Muscle layer of colon (tissue), 2 donors: ENCODE measurements around the gene MAGI1.

Experiments used
- H3K27ac ChIP-seq: one replicate; pipeline ENCODE4 v1.7.0; 2013; ENCODE audit warnings: low read depth, mild to moderate bottlenecking, low read length, moderate library complexity
- H3K27me3 ChIP-seq, 2 donors: one replicate each; pipeline ENCODE4 v1.7.0; 2013; ENCODE audit warnings: low read length in 2 of 2, mild to moderate bottlenecking in 2 of 2; ENCODE audit not compliant: insufficient read depth in 2 of 2, control insufficient read depth in 1 of 2
- H3K36me3 ChIP-seq: one replicate; pipeline ENCODE4 v1.7.0; 2013; ENCODE audit warnings: mild to moderate bottlenecking, low read length; ENCODE audit not compliant: insufficient read depth
- H3K4me1 ChIP-seq: one replicate; pipeline ENCODE4 v1.7.0; 2013; ENCODE audit warnings: mild to moderate bottlenecking, low read length; ENCODE audit not compliant: insufficient read depth
- H3K4me3 ChIP-seq, 2 donors: one replicate each; pipeline ENCODE4 v1.7.0; 2013; ENCODE audit warnings: low read length in 2 of 2, low read depth in 1 of 2, mild to moderate bottlenecking in 1 of 2, moderate library complexity in 1 of 2
- H3K9ac ChIP-seq: one replicate; pipeline ENCODE4 v1.7.0; 2013; ENCODE audit warnings: low read length
- H3K9me3 ChIP-seq: one replicate; pipeline ENCODE4 v1.7.0; 2013; ENCODE audit warnings: mild to moderate bottlenecking, low read length
- donor health status: abdominal sarcoma.
- donor health status: Adenocarcinoma of cecum.

The MAGI1 gene

DNA sequence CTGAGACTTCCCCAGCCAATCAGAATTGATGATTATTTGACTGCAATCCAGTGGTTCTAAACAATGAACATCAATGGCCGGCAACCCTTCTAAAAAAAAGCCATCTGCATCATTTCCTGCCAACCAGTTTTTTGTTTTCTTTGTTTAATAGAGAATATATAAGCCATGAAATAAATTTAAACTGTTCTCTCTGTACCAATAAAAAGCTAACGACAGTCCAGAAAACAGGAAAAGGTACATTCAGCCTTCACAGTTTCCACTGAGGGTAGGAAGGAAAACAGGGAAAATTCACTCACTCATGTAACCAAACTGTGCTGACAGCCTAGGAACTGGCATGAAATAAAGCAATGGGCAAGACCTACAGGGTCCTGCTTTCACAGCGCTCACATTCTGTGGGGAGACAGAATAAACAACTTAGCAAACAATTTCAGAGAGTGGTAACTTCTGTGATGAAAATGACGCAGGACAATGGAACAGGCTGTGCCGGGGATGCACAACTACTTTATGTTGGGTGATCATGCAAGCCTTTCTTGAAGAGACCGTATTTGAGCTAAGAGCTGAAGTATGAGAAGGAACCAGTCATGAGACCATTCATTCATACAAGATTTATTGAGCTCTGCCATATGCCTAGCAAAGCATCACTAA is 630.1 kb downstream of the MAGI1 start:
- Histone ChIP-seq H3K27me3 (no peaks in the 10 kb centered on the region), H3K27ac (peak overlapping the region; percentile 57), H3K9me3 (no peaks in the 10 kb centered on the region), H3K4me3 (no peak overlapping the region), H3K9ac (no peak overlapping the region), H3K36me3 (no peaks in the 10 kb centered on the region), H3K4me1 (peaks cover 54% of the 10 kb centered on the region)

- no peaks in the 10 kb centered on the region for H3K27me3 ChIP-seq
- no peak overlapping the region for H3K27ac ChIP-seq
- no peaks in the 10 kb centered on the region for H3K9me3 ChIP-seq
- no peak overlapping the region for H3K9ac ChIP-seq
- H3K4me3 ChIP-seq, result no peak overlapping the region
- H3K4me1 ChIP-seq, result peaks cover 42% of the 10 kb centered on the region
- H3K36me3 ChIP-seq, result no peaks in the 10 kb centered on the region
Measured at GRCh38 chr3:65406470-65406869, 632.2 kb downstream of the MAGI1 start.

- Histone ChIP-seq H3K9ac (no peak overlapping the region), H3K4me1 (peaks cover 16% of the 10 kb centered on the region), H3K9me3 (no peaks in the 10 kb centered on the region), H3K4me3 (no peak overlapping the region), H3K27ac (peak overlapping the region; percentile 67), H3K27me3 (no peaks in the 10 kb centered on the region), H3K36me3 (no peaks in the 10 kb centered on the region)
Measured at GRCh38 chr3:65402597-65402996, 636.1 kb downstream of the MAGI1 start.

DNA sequence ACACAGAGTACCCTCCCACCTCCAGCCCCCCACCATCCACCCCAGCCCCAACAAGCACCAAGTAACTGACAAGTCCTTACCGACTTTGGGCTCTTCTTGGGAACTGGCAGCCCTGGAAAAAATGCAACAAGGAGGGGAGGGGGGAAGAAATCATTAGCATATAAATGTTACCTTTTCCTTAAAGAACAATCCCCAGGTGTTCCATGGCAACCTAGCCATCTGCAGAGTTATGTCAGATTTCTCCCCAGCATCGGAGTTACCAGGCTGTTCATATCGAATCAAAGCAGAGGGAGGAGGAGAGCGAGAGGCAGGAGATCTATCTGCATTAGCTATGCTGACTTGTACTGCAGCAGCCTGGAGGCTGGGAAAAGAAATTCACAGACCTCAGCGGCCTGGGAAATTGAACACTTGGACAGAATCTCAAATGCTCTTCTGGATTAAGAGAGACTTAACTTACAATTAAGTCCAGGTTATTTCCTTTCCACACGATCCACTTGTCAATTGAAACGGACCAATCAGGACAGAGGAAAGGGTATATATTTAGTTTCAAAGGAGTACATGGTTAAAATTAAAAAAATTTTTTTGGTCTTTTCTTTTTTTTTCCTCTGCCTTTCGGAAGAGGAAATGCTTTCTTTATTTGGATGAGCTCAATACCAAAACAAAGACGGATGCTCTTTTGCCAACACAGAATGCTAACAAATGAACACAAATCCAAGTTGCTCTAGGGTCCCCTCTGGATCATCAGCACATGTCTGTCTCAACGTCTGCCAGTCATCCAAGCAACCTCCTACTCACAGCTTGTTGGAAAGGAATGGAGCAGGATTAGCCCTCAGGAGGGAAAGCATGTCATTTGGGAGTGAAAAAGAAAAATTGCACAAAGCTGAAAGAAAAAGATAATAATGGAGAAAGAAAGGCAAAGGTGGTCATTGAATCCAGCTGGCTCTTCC is 637.1 kb downstream of the MAGI1 start:
- no peak overlapping the region for H3K4me3 ChIP-seq
- H3K36me3 ChIP-seq, result no peaks in the 10 kb centered on the region
- peak overlapping the region; percentile 67 for H3K27ac ChIP-seq
- H3K9me3 ChIP-seq, result no peaks in the 10 kb centered on the region
- peaks cover 19% of the 10 kb centered on the region for H3K4me1 ChIP-seq
- no peaks in the 10 kb centered on the region for H3K27me3 ChIP-seq
- H3K9ac ChIP-seq, result no peak overlapping the region

- Histone ChIP-seq H3K27ac (peak overlapping the region; percentile 73), H3K9me3 (no peaks in the 10 kb centered on the region), H3K36me3 (no peaks in the 10 kb centered on the region), H3K4me3 (peak overlapping the region in 1 of 2 donors; percentile 7), H3K9ac (no peak overlapping the region), H3K4me1 (peaks cover 22% of the 10 kb centered on the region), H3K27me3 (no peaks in the 10 kb centered on the region)
Measured at GRCh38 chr3:65400899-65401298, 637.8 kb downstream of the MAGI1 start.

DNA sequence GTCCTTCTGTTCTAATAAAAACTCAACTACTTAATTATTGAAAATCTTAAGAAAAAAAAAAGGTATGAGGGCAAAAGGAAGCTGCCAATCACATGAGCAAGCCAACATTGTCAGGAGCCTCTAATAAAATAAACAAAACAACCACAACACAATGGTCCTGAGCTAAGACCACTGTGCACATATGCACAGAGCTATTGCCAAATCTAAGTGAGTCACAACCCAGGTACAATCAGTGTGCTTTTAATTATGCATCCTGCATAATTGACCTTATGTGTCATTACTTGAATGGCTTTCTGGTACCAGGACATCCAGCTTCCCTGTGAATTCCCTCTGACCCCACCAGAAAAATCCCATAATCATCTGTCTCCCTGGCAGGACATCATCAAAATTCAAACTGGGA is 639.8 kb downstream of the MAGI1 start:
- H3K9ac ChIP-seq, result no peak overlapping the region
- H3K9me3 ChIP-seq, result no peaks in the 10 kb centered on the region
- peak overlapping the region; percentile 21 for H3K27ac ChIP-seq
- peak overlapping the region in 1 of 2 donors; percentile 7 for H3K4me3 ChIP-seq
- peaks cover 32% of the 10 kb centered on the region for H3K4me1 ChIP-seq
- no peaks in the 10 kb centered on the region for H3K27me3 ChIP-seq
- no peaks in the 10 kb centered on the region for H3K36me3 ChIP-seq

GRCh38 chr3:65396078-65396477 is 642.6 kb downstream of the MAGI1 start:
- Histone ChIP-seq H3K27ac (no peak overlapping the region), H3K9ac (no peak overlapping the region), H3K36me3 (no peaks in the 10 kb centered on the region), H3K9me3 (no peaks in the 10 kb centered on the region), H3K4me3 (no peak overlapping the region), H3K4me1 (peaks cover 28% of the 10 kb centered on the region), H3K27me3 (no peaks in the 10 kb centered on the region)

GRCh38 chr3:65391068-65391467 is 647.6 kb downstream of the MAGI1 start:
- peaks cover 16% of the 10 kb centered on the region for H3K4me1 ChIP-seq
- no peak overlapping the region for H3K27ac ChIP-seq
- no peaks in the 10 kb centered on the region for H3K9me3 ChIP-seq
- no peaks in the 10 kb centered on the region for H3K27me3 ChIP-seq
- H3K9ac ChIP-seq, result no peak overlapping the region
- no peak overlapping the region for H3K4me3 ChIP-seq
- peaks cover 4% of the 10 kb centered on the region for H3K36me3 ChIP-seq

GRCh38 chr3:65385805-65386204 is 652.9 kb downstream of the MAGI1 start:
- no peaks in the 10 kb centered on the region for H3K27me3 ChIP-seq
- peaks cover 28% of the 10 kb centered on the region for H3K36me3 ChIP-seq
- peak overlapping the region; percentile 15 for H3K27ac ChIP-seq
- H3K9ac ChIP-seq, result no peak overlapping the region
- no peaks in the 10 kb centered on the region for H3K9me3 ChIP-seq
- no peak overlapping the region for H3K4me3 ChIP-seq
- H3K4me1 ChIP-seq, result peaks cover 8% of the 10 kb centered on the region

DNA sequence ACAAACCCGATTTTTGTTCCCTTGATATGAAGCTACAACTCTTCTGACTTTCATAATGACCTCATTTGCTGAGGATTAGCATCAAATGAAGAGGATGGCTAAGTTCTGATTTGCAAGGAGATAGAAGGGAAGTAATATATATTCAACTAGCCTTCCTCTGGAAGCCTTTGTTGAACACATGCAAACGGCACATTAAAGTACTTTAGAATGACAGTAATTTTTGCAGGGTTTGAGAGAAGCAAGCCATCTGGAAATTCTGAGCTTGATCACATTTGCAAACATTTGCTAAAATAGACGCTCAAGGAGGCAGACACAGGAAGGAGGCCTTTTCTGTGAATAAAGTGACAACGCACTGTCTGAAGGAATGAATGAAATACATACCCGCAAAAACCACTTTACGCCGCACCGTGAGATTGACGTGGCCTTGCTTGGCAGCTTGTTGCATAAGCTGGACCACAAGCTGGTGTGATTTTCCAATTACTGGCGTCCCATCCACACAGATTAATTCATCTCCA is 657.2 kb downstream of the MAGI1 start:
- no peak overlapping the region for H3K4me3 ChIP-seq
- no peak overlapping the region for H3K9ac ChIP-seq
- H3K9me3 ChIP-seq, result no peaks in the 10 kb centered on the region
- peaks cover 35% of the 10 kb centered on the region for H3K36me3 ChIP-seq
- no peaks in the 10 kb centered on the region for H3K27me3 ChIP-seq
- no peak overlapping the region for H3K27ac ChIP-seq
- H3K4me1 ChIP-seq, result peaks cover 8% of the 10 kb centered on the region

DNA sequence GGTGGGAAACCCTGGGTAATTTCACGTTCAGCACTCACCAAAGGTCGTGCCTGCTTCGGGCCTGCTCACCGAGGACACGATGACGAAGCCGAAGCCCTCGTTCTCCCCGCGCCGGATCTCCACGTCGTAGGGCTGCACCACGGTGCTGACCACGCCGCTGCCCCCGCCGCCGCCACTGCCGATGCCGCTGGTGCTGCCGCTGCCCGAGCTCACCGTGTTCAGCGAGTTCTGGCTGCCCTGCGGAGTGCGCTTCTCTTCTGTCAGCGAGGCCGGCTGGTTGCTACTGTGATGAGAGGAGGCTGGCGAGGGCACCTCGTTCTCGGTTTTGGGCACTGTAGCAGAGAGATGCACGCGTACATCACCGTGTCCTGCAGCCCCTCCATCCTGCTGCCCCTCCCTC is 659.5 kb downstream of the MAGI1 start:
- Histone ChIP-seq H3K4me1 (no peaks in the 10 kb centered on the region), H3K4me3 (no peak overlapping the region), H3K27ac (no peak overlapping the region), H3K9me3 (no peaks in the 10 kb centered on the region), H3K36me3 (peaks cover 35% of the 10 kb centered on the region), H3K27me3 (no peaks in the 10 kb centered on the region), H3K9ac (no peak overlapping the region)
